Measurements from ENCODE around the gene SSH3.

The SSH3 gene

DNA sequence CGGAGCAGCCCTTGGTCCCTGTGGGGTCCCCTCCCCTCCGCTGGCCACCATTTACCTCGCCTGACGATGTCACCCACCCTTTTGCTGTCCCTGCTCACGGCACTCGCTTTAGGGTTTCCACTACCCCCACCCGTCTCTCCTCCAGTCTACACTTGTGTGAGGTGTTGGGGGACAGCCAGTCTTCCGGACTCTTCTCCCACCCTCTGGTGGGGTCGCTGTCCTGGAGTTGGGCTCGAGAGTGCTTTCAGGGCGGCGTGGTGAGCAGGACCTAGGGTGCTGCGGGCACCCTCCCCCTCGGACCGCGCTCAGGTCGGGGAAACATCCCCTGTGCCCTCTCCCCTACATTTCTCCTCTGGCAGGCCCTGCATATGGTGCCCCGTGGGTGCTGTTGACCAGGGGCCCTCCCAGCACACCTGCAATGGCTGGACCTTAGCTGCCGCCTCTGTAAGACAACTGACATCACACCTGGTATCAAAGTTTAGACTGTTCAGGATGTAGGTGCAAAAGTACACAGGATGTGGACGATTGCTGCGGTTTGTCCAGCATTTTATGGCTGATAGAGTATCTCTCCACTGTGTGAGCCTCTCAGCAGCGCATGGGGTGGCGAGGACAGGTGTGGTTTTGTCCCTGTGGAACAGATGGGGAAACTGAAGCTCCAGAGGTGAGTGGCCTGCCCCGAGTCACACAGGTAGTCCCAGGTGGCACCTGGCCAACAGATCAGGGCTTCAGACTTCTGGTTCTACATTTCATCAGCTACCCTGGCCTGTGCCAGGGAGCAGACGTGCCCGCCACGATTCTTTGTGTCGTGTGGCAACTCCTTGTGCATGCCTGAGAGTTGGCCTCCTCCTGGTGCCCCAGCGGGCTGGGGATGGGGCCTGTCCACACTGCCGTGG lies 35.9 kb upstream of the SSH3 start:
- peak; percentile 70 for DNase-seq (ENCODE audit: low read depth)
- TF ChIP-seq, protein P1, sequence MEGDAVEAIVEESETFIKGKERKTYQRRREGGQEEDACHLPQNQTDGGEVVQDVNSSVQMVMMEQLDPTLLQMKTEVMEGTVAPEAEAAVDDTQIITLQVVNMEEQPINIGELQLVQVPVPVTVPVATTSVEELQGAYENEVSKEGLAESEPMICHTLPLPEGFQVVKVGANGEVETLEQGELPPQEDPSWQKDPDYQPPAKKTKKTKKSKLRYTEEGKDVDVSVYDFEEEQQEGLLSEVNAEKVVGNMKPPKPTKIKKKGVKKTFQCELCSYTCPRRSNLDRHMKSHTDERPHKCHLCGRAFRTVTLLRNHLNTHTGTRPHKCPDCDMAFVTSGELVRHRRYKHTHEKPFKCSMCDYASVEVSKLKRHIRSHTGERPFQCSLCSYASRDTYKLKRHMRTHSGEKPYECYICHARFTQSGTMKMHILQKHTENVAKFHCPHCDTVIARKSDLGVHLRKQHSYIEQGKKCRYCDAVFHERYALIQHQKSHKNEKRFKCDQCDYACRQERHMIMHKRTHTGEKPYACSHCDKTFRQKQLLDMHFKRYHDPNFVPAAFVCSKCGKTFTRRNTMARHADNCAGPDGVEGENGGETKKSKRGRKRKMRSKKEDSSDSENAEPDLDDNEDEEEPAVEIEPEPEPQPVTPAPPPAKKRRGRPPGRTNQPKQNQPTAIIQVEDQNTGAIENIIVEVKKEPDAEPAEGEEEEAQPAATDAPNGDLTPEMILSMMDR (IDR thresholded peaks at IDR 0.05; ENCODE audit: low read depth, low read length) = no peak
- TF ChIP-seq, protein P2, sequence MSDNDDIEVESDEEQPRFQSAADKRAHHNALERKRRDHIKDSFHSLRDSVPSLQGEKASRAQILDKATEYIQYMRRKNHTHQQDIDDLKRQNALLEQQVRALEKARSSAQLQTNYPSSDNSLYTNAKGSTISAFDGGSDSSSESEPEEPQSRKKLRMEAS (IDR thresholded peaks at IDR 0.05; ENCODE audit: low read depth, low read length) = peak; percentile 56
- TF ChIP-seq MYC (IDR thresholded peaks at IDR 0.05; ENCODE audit: low read depth, low read length) = peak; percentile 62
- peak; percentile 8 for TF ChIP-seq POLR2A (IDR thresholded peaks at IDR 0.05; ENCODE audit: extremely low read depth, insufficient read length)
- peak overlapping the region; percentile 89 for H3K4me3 ChIP-seq (ENCODE audit: low read depth, low read length)

DNA sequence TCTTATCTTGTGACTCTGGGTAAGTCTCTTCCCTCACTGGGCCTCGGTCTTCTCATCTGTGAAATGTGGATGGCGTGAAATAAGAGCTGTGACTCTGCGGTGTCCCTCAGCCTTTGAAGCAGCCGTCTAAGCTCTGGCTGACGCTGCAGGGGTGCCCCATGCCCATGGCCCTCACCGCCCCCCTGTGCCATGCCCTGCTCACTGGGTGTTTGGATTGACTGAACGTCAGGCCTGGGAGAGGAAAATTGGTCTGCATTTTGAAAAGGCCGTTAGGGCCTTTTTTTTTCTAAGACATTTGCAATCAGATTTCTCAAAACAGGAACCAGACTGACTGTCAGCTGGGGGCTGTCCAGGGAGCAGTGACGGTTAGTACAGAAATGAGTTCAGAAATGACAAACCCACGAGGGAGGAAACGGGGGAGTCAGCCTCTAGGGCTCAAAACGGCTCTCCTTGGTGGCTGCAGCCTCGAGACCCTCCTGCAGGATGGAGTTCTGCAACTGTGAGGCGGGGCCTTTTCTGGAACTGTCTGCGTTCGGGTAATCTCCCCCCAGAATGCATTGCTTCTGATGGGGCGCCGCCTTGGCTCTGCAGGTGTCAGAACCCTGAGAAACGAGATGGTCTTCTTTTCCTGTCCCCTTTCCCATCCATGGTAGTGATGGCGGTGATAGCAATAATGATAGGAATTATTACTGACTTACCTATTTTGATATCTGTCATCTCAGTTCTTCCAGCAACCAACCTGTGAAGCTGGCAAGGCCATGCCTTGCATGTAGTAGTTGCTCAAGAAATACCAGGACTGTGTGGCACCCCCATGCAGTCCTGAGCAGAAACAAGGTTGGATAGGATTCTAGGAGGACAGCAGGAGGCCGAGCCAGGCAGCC lies 35.0 kb upstream of the SSH3 start:
- peak overlapping the region; percentile 89 for H3K4me3 ChIP-seq (ENCODE audit: low read depth, low read length)
- TF ChIP-seq, protein P2 (IDR thresholded peaks at IDR 0.05; ENCODE audit: low read depth, low read length) = peak; percentile 95
- TF ChIP-seq, protein P1 (IDR thresholded peaks at IDR 0.05; ENCODE audit: low read depth, low read length) = no peak
- peak; percentile 99 for TF ChIP-seq MYC (IDR thresholded peaks at IDR 0.05; ENCODE audit: low read depth, low read length)
- peak; percentile 82 for TF ChIP-seq POLR2A (IDR thresholded peaks at IDR 0.05; ENCODE audit: extremely low read depth, insufficient read length)
- DNase-seq (ENCODE audit: low read depth) = peak; percentile 99

DNA sequence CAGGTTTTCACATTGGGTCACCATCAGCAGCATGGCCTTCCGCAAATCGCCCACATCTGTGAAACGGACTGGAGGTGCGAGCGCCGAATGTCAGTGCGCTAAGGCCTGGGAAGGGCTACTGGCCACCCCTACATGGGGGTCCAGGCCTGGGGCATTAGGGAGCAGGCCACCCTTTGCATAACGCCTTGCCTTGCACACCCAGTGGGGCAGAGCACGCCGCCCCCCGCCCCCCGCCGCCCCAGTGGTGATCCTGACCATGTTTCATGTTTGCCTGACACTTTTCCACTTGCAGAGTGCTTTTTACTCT lies 34.4 kb upstream of the SSH3 start:
- H3K4me3 ChIP-seq (ENCODE audit: low read depth, low read length) = peak overlapping the region; percentile 89
- DNase-seq (ENCODE audit: low read depth) = no peak
- TF ChIP-seq, protein P2 (IDR thresholded peaks at IDR 0.05; ENCODE audit: low read depth, low read length) = 0 out of 2 replicates have a peak, but pooled peaks have one; percentile 5
- TF ChIP-seq, protein P1 (IDR thresholded peaks at IDR 0.05; ENCODE audit: low read depth, low read length) = no peak

DNA sequence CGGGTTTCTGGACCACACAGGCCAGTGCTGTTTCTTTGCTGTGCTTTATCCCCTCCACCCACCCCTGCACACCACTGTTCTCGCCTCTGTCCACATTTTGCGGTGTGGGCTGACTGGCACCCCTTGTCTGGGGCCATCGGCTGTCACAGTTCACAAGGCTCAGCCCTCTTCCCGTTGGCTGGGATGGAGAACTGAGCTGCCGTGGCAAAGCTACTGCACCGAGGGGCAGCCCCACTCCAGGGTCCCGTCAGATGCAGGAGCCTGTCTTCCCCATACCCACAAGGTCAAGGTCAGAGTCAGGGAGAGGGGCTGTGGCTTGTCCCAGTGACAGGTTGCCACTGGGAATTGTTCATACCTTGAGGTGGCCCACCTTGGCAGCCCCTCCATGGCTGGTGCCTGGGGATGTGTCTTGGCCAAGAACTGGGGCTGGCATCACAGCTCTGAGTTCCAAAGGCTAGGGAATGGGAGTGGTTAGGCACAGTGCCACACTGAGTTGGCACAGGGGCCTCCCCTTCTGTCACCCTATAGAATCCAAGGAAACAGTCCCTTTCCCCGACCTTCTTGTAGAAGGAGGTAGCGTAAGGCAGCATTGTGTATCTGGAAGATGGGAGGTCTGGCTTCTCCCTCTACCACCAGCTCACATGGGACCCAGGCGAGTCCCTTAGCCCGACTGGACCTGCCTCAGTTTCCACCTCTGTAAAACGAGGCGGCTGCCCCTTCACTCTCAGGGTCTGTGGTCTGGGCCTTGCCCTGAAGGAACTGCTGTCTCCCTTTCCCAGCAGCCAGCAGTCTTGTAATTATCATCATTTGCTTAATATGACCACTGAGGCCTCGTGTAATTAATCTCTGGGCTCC lies 33.7 kb upstream of the SSH3 start:
- TF ChIP-seq, protein P2 (IDR thresholded peaks at IDR 0.05; ENCODE audit: low read depth, low read length) = no peak
- TF ChIP-seq POLR2A (IDR thresholded peaks at IDR 0.05; ENCODE audit: extremely low read depth, insufficient read length) = peak; percentile 39
- DNase-seq (ENCODE audit: low read depth) = peak; percentile 75
- peak overlapping the region; percentile 89 for H3K4me3 ChIP-seq (ENCODE audit: low read depth, low read length)

DNA sequence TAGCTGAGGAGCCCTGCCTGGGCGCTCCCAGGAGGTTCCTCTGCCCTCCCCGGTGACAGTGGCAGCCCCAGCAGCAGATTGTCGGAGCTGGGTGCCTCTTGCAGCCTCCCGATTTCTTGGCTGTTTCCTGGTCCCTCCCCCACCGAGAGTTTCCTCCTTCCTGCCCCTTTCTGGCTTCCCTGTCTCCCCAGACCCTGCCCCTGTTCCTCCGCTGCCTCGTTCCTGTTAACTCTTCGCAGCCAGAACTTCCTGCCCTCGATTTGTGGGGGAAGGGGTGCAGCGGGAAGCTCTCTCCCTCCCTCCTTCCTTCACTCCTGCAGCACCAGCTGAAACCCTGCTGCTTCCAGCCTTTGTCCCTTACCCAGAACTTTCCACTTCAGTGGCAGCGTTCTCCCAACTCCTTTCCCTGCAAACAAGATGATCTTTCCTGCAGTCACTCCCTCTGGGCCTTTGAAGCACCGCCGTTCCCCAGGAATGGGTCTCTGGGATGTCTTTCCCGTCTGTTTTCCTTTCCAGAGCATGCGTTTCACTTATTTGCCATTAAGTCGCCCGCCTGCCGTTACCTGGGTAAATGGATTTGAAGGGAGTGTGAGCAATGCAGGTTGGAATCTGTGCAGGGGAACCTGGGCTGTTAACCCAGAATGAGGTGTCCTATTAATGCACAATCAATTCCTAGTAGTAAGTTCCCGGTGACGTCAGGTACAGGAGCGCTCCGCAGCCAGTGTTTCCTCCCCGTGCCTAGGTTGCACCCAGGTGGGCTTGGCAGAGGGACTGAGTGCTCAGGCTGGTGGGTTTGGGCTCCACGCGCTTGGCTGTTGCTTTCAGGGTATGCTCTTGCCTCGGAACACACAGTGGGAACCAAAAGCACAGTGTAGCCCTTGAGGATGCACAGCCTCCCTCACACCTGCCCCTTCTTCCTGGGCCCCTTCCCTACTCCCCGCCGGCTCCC lies 32.8 kb upstream of the SSH3 start:
- peak; percentile 96 for DNase-seq (ENCODE audit: low read depth)
- peak overlapping the region; percentile 89 for H3K4me3 ChIP-seq (ENCODE audit: low read depth, low read length)
- TF ChIP-seq, protein P1 (IDR thresholded peaks at IDR 0.05; ENCODE audit: low read depth, low read length) = no peak
- TF ChIP-seq, protein P2 (IDR thresholded peaks at IDR 0.05; ENCODE audit: low read depth, low read length) = peak; percentile 28; the same call in 1 of the 2 replicates

All from NB4 (cell line).